NCI-H187 treated with DMSO at 0.1 percent for 48 hours (cell line): ENCODE results near the gene FAT1.
"Not testable (repeated sequence)": the region's sequence is repeated elsewhere in the genome, so short reads cannot be mapped to it uniquely, and the experiment has no call there.

Experiments used
- DNase-seq: peaks from one replicate; lab custom pipeline; 2025; lab: John Stamatoyannopoulos, UW

Gene FAT1, protein sequence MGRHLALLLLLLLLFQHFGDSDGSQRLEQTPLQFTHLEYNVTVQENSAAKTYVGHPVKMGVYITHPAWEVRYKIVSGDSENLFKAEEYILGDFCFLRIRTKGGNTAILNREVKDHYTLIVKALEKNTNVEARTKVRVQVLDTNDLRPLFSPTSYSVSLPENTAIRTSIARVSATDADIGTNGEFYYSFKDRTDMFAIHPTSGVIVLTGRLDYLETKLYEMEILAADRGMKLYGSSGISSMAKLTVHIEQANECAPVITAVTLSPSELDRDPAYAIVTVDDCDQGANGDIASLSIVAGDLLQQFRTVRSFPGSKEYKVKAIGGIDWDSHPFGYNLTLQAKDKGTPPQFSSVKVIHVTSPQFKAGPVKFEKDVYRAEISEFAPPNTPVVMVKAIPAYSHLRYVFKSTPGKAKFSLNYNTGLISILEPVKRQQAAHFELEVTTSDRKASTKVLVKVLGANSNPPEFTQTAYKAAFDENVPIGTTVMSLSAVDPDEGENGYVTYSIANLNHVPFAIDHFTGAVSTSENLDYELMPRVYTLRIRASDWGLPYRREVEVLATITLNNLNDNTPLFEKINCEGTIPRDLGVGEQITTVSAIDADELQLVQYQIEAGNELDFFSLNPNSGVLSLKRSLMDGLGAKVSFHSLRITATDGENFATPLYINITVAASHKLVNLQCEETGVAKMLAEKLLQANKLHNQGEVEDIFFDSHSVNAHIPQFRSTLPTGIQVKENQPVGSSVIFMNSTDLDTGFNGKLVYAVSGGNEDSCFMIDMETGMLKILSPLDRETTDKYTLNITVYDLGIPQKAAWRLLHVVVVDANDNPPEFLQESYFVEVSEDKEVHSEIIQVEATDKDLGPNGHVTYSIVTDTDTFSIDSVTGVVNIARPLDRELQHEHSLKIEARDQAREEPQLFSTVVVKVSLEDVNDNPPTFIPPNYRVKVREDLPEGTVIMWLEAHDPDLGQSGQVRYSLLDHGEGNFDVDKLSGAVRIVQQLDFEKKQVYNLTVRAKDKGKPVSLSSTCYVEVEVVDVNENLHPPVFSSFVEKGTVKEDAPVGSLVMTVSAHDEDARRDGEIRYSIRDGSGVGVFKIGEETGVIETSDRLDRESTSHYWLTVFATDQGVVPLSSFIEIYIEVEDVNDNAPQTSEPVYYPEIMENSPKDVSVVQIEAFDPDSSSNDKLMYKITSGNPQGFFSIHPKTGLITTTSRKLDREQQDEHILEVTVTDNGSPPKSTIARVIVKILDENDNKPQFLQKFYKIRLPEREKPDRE (N-terminal part only)

DNA sequence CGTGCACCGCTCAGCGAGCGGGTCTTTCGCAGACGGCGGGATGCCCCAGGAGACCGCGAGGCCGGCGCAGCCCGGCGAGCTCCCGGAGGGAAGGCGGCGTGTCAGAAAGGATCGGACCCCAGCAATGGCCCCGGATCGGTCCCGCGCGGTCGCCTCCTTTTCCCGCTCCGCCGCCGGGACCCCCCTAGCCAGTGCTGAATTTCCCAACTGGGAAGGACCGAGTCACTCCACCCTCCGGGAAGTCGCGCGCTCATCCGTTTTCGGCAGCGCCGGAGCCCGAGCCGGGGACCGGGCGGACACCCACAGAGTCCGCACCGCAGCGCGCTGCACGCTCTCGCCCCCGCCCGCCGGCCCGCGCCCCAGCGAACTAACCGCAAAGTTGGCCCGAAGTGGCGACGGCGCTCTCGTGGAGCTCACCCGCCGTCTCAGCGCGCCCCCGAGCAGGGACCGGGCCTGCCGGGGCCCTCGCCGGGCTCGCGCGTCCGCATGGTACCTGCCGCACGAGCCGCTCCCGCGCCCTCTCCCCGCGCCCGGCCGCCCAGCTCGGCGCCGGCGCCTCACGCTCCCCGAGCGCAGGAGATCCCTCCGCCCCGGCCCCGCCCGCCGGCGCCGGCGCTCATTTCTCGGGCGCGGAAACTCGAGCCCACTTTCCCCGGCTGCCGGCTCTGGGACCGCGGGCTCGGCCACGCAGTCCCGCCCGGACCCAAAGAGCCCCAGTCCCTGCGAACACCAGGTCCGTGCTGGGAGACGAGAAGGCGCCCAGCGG lies at the start of gene FAT1:
Gene FAT1 (minus strand): TSS at position 565 of the 766 bp plus-strand sequence. CDS start 14,029 bp downstream, outside the sequence.
- DNase-seq = no peak

GRCh38 chr4:186772936-186773487 lies 49.4 kb upstream of the FAT1 start:
- DNase-seq = no peak

- DNase-seq = no peak
Measured at GRCh38 chr4:186771624-186772023, 48.0 kb upstream of the FAT1 start.

GRCh38 chr4:186770481-186771175 lies 47.0 kb upstream of the FAT1 start:
- no peak for DNase-seq

DNA sequence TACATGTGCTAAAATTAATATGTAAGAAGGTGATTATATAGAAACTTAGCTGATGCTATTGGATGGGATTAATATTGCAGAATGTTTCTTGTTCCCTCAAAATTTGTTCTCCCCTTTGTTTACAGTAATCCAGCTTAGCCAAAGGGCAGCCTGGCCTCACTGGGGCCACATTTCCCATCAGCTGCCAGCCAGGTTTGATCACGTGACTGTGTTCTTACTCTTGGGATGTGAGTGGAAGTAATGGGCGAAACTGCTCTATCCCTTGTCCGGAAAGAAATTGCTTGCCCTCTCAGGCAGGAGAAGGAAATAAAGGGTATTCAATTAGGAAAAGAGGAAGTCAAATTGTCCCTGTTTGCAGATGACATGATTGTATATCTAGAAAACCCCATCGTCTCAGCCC lies 44.1 kb upstream of the FAT1 start:
- no peak for DNase-seq

DNA sequence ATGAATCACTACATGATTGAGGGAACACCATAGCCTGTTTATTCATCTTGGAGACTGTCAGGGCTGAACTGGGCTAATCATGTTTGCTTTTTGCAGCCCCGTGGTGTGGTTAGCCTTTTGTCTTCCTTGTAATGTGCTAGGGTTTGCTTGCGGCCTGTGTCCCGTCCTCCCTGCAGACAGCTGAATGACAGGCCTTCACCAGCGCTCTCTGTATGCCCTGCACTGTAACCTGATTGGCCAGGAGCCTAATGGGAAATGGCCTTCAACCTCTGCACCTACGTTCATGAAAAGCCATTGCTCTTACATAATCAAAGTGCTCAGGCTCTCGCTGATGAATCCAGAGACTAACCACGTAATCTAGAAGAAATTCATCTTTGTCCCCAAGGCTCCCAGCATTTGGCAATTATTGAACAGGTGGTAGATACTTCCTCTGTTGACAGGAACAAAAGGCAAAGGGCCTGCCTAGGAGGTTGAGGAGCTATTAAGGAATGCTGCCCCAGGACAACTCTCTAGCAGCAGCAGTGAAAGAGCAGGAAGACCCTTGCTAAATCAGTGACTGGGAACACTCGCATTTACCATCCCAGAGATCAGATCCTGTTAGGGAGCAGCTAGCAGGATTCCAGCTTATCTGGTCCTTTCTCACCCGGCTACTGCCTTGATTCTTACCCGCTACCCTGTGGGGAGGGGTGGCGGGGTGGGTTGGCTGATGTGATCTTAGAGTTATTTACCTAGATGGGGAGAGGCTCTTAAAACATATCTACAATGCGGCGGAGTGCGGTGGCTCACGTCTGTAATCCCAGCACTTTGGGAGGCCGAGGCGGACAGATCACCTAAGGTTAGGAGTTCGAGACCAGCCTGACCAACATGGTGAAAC lies 42.3 kb upstream of the FAT1 start:
- no peak for DNase-seq

DNA sequence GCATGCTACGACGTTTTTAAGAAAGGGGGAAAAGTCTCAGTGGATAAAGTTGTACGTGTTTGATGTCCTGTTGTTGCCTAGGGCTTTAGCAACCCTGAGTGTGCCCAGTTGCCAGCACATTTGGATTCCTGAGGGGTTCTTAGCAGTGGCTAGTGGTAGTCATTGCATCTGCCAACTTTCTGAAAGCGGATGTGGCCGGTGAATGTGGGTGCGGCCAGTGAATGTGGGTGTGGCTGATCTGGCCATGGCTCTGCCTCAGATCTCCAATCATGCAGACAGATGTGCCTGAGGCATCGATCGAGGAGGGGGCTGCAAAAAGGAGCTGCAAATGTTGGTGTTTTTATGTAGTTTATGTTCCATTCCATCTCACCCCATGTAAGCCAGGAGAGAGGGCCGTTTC lies 41.5 kb upstream of the FAT1 start:
- no peak for DNase-seq

- no peak for DNase-seq
Measured at GRCh38 chr4:186764457-186764856, 40.8 kb upstream of the FAT1 start.

DNA sequence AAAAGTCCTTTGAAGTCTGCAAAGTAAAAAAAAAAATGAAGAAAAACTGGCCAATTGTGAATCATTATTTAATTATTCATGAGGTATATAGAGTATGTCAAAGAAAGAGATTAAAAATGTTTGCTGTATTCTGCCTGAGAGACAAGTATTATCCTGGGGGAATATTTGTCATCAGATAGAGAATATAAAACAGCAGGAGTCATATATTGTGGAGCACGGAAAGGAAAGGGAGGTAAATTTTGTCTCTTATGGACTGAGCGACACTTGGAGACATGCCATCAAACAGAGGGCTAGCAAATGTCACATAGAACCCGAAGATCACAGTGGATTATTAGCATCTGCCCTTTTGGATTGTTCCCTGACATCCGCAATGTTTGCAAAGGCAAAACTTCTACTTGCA lies 39.2 kb upstream of the FAT1 start:
- no peak for DNase-seq

DNA sequence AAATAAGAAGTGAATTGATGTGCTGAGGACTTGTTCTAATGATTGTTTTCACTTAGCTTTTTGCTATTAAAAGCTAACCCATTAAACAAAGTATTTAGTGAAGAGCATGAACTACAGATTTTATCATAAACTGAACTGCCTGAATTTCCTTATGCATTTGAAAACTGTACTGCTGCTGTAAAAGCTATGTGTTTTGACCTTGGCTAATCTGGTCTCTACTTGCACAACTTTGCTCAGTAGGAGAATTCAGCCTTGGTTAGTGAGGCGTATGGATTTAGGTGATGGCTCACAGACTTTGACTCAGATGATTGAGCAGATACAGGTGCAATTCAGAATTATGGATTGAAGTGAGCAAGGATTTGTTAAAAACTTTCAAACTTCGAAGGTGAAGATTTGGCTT lies 38.7 kb upstream of the FAT1 start:
- no peak for DNase-seq

DNA sequence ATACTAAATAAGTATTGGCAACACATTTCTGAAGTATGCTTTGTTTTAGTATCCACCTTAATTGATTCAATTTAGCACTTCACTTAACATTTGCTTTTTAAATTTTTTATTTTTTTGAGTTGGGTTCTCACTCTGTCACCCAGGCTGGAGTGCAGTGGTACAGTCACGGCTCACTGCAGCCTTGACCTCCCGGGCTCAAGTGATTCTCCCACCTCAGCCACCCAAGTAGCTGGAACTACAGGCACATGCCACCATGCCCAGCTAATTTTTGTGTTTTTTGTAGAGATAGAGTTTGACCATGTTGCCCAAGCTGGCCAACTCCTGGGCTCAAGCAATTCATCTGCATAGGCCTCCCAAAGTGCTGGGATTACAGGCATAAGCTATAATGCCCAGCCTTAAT lies 38.3 kb upstream of the FAT1 start:
- not testable (repeated sequence) for DNase-seq

DNA sequence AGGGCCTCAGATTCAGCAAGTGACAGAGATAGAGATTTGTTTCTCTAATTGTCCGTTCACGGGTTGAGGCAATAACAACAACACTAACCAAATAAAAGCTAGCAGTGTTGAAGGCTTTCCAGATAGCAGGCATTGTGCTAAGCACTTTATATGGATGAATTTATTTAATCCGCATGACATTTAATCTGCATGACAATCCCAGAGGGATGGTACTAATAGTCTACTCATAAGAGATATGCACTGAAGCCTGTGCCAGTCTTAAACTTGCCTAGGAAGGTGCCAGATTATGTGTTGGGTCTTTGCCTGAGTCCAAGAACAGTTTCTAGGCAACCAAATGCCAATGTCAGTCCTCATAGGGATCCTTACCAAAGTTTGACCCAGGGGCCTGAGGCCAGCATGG lies 37.7 kb upstream of the FAT1 start:
- no peak for DNase-seq

- DNase-seq = no peak
Measured at GRCh38 chr4:186760576-186760975, 36.9 kb upstream of the FAT1 start.

- no peak for DNase-seq
Measured at GRCh38 chr4:186759990-186760389, 36.3 kb upstream of the FAT1 start.

GRCh38 chr4:186758929-186759682 lies 35.5 kb upstream of the FAT1 start:
- no peak for DNase-seq

- DNase-seq = no peak
Measured at GRCh38 chr4:186757696-186758355, 34.2 kb upstream of the FAT1 start.

DNA sequence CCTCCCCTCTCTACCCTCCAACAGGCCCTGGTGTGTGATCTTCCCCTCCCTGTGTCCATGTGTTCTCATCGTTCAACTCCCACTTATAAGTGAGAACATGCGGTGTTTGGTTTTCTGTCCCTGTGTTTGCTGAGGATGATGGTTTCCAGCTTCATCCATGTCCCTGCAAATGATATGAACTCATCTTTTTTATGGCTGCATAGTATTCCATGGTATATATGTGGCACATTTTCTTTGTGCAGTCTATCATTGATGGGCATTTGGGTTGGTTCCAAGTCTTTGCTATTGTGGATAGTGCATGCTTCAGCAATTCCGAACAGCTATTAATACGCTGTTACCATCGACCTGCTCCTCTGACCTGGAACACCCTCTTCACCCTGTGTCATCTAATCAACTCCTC lies 32.9 kb upstream of the FAT1 start:
- not testable (repeated sequence) for DNase-seq
